PC-9 (cell line): Measurements from ENCODE around the gene ECI1. TPM values are rescaled to one million over a fixed set of nuclear protein-coding genes. Genes with fewer than 3 reads are reported as not detected.

ENCODE experiments used
- BruUV-seq: library from RNA; stranded (reverse); fragments of 400-500 nt; replicated peaks from 2 replicates; lab custom pipeline; 2021; lab: Mats Ljungman, UMichigan
- CTCF ChIA-PET: fragments of 300-600 bp; sonication (Branson Sonifier 250); formaldehyde crosslinking; loops from one replicate; lab custom pipeline; 2022; ENCODE audit warnings: antibody characterized with exemption; lab: Charles Lee
- POLR2A ChIA-PET: fragments of 300-600 bp; sonication (Branson Sonifier 250); formaldehyde crosslinking; loops from one replicate; lab custom pipeline; 2022; ENCODE audit warnings: antibody characterized with exemption; ENCODE audit not compliant: unreplicated experiment; lab: Charles Lee
- DNase-seq, 2 experiments: peaks; one replicate each; pipeline versions ENCODE4 v3.0.0 to v3.0.0-alpha.2; 2015 to 2022; ENCODE audit warnings: mixed read lengths in 1 of 2
- H2AFZ ChIP-seq: fragments of 200-600 bp; sonication (generic); 2 replicates; pipeline ENCODE4 v1.8.1; 2017; ENCODE audit warnings: antibody characterized with exemption
- H3F3A ChIP-seq: fragments of 200-600 bp; sonication (generic); 2 replicates; pipeline ENCODE4 v1.8.1; 2017; ENCODE audit warnings: antibody characterized with exemption, mild to moderate bottlenecking, low read depth; ENCODE audit not compliant: insufficient read depth
- H3K27ac ChIP-seq: fragments of 200-600 bp; sonication (generic); 2 replicates; pipeline ENCODE4 v1.6.1; 2016; ENCODE audit warnings: mixed run types
- H3K27me3 ChIP-seq: fragments of 200-600 bp; sonication (generic); 2 replicates; pipeline ENCODE4 v1.6.1; 2016; ENCODE audit warnings: low read depth, mixed run types; ENCODE audit not compliant: insufficient read depth
- H3K36me3 ChIP-seq: fragments of 200-600 bp; sonication (generic); 2 replicates; pipeline ENCODE4 v1.6.1; 2016; ENCODE audit warnings: low read depth, mixed run types
- H3K4me1 ChIP-seq: fragments of 200-600 bp; sonication (generic); replicated peaks from 2 replicates; pipeline ENCODE4 v1.6.1; 2016; ENCODE audit warnings: mixed run types; ENCODE audit not compliant: insufficient read depth
- H3K4me2 ChIP-seq: fragments of 200-600 bp; sonication (generic); 2 replicates; pipeline ENCODE4 v1.6.1; 2017; ENCODE audit warnings: mixed run types
- H3K4me3 ChIP-seq: fragments of 200-600 bp; sonication (generic); 2 replicates; pipeline ENCODE4 v1.6.1; 2016; ENCODE audit warnings: mixed run types
- H3K79me2 ChIP-seq: fragments of 200-600 bp; sonication (generic); 2 replicates; pipeline ENCODE4 v1.6.1; 2017; ENCODE audit warnings: low read depth, mixed run types
- H3K9me2 ChIP-seq: fragments of 200-600 bp; sonication (generic); 2 replicates; pipeline ENCODE4 v1.8.1; 2017; ENCODE audit warnings: mild to moderate bottlenecking; ENCODE audit not compliant: insufficient read depth
- H3K9me3 ChIP-seq: fragments of 200-600 bp; sonication (generic); 2 replicates; pipeline ENCODE4 v1.8.1; 2016; ENCODE audit warnings: low read depth; ENCODE audit not compliant: insufficient read depth
- H4K20me1 ChIP-seq: fragments of 200-600 bp; sonication (generic); 2 replicates; pipeline ENCODE4 v1.8.1; 2017; ENCODE audit not compliant: insufficient read depth
- EZH2 ChIP-seq: fragments of 200-600 bp; sonication (generic); IDR thresholded peaks from 2 replicates; pipeline ENCODE4 v1.8.0; 2017; ENCODE audit warnings: antibody characterized with exemption, low read depth
- intact Hi-C: fragments of 100-400 bp; cut with micrococcal nuclease; formaldehyde crosslinking; loops from one replicate; pipeline ENCODE4 v1.10.0; 2022; ENCODE audit not compliant: unreplicated experiment
- total RNA-seq: library from RNA; stranded (reverse); gene quantifications from 2 replicates; pipeline ENCODE4 v1.2.3, GENCODE V29; 2021
- TF ChIP-seq, protein P1 (sequence below): fragments of 200-600 bp; sonication (generic); conservative IDR thresholded peaks from 2 replicates; pipeline ENCODE4 v1.6.1; 2017; ENCODE audit warnings: mixed run types, antibody characterized with exemption, mild to moderate bottlenecking, moderate library complexity

ECI1 gene
- total RNA-seq, 1 experiment from 2014 or later = 131 TPM

DNA sequence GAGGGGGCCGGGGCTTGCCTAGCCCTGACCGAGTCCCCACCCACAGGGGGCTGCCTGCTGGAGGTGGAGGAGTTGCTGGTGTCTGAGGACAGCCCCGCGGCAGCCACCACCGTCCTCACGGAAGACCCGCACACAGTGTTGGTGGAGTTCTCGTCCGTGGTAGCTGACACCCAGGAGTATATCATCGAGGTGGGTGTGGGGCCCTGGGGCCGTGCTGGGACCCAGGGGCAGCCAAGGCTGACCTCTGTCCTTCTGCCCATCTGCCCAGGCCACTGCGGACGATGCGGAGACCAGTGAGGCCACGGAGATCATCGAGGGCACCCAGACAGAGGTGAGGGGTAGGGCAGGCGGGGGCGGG is 16.6 kb downstream of the ECI1 start:
- Histone ChIP-seq H3K36me3 (no peaks in the 10 kb centered on the region), H3K27me3 (no peaks in the 10 kb centered on the region), H3K9me3 (no peaks in the 10 kb centered on the region), H4K20me1 (peaks cover 19% of the 10 kb centered on the region), H3K4me2 (no peak overlapping the region), H3K4me3 (no peak overlapping the region), H3K4me1 (no peaks in the 10 kb centered on the region), H2AFZ (no peak overlapping the region), H3K79me2 (no peaks in the 10 kb centered on the region), H3K27ac (no peak overlapping the region), H3F3A (peaks cover 17% of the 10 kb centered on the region; the same call in 1 of the 2 replicates), H3K9me2 (no peaks in the 10 kb centered on the region)
- TF ChIP-seq EZH2 = no peak
- TF ChIP-seq, protein P1, sequence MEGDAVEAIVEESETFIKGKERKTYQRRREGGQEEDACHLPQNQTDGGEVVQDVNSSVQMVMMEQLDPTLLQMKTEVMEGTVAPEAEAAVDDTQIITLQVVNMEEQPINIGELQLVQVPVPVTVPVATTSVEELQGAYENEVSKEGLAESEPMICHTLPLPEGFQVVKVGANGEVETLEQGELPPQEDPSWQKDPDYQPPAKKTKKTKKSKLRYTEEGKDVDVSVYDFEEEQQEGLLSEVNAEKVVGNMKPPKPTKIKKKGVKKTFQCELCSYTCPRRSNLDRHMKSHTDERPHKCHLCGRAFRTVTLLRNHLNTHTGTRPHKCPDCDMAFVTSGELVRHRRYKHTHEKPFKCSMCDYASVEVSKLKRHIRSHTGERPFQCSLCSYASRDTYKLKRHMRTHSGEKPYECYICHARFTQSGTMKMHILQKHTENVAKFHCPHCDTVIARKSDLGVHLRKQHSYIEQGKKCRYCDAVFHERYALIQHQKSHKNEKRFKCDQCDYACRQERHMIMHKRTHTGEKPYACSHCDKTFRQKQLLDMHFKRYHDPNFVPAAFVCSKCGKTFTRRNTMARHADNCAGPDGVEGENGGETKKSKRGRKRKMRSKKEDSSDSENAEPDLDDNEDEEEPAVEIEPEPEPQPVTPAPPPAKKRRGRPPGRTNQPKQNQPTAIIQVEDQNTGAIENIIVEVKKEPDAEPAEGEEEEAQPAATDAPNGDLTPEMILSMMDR = no peak
- DNase-seq = no peak
- ChIA-PET POLR2A (no interaction called here), CTCF (no interaction called here)
- no TSS peak for BruUV-seq
- intact Hi-C loops = no loop called here

DNA sequence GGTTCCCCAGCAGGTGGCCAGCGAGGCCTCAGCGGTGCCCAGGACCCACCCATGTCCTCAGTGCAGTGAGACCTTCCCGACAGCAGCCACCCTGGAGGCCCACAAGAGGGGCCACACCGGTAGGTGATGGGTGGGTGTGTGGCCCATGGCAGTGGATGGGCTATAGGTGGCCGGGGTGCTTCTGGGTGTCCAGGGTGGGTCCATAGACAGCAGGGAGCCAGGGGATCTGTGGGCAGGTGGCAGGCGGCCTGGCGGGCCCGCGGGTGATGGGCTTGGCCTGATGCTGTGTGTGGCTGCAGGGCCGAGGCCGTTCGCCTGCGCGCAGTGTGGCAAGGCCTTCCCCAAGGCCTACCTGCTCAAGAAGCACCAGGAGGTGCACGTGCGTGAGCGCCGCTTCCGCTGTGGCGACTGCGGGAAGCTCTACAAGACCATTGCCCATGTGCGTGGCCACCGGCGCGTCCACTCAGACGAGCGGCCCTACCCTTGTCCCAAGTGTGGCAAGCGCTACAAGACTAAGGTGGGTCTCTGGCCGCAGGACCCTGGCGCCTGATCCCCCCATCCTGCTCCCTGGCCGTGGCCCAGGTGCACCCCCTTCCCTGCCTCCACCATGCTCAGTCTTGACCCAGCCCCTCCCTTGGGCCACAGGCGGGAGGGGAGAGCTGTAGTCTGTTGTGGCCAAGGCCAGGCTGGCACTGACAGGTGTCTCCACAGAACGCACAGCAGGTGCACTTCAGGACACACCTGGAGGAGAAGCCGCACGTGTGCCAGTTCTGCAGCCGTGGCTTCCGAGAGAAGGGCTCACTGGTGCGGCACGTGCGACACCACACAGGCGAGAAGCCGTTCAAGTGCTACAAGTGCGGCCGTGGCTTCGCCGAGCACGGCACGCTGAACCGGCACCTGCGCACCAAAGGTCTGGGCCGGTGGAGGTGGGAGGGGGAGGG is 17.2 kb downstream of the ECI1 start:
- peaks cover 16% of the 10 kb centered on the region for H4K20me1 ChIP-seq
- no TSS peak for BruUV-seq
- H3K36me3 ChIP-seq = no peaks in the 10 kb centered on the region
- no peak overlapping the region for H3K4me3 ChIP-seq
- intact Hi-C loops = no loop called here
- no peak overlapping the region for H2AFZ ChIP-seq
- H3K27ac ChIP-seq = no peak overlapping the region
- no peak for DNase-seq
- no peaks in the 10 kb centered on the region for H3K27me3 ChIP-seq
- H3K9me3 ChIP-seq = no peaks in the 10 kb centered on the region
- no peaks in the 10 kb centered on the region for H3K9me2 ChIP-seq
- POLR2A ChIA-PET = no interaction called here
- TF ChIP-seq, protein P1 = no peak
- TF ChIP-seq EZH2 = no peak
- no peaks in the 10 kb centered on the region for H3K79me2 ChIP-seq
- CTCF ChIA-PET = no interaction called here
- peaks cover 11% of the 10 kb centered on the region; the same call in 1 of the 2 replicates for H3F3A ChIP-seq
- no peak overlapping the region for H3K4me2 ChIP-seq
- no peaks in the 10 kb centered on the region for H3K4me1 ChIP-seq

DNA sequence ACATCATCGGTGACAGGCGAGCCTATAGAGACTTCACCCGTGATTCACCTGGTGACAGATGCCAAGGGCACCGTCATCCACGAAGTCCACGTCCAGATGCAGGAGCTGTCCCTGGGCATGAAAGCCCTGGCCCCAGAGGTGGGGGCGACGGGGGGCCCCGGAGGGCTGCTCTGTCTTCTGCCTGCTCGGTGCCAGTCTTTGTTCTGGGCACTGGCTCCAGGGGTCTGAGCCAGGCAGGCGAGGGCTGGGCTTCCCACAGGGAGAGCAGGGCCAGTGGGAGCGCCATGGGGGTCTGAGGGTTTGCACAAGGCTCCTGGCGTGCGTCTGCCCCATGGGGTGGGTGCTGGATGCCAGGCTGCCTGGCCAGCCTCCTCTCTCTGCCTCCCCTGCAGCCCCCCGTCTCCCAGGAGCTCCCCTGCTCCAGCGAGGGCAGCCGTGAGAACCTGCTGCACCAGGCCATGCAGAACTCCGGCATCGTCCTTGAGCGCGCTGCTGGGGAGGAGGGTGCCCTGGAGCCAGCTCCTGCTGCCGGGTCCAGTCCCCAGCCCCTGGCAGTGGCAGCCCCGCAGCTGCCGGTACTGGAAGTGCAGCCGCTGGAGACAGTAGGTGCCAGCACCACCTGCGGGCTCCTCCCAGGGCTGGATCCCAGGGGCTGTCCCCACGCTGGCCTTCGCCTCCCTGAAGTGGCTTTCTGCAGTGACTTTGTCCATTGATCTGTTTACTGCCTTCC is 18.2 kb downstream of the ECI1 start:
- Histone ChIP-seq H3F3A (0 out of 2 replicates have a peak, but pooled peaks cover 7% of the 10 kb centered on the region), H3K4me2 (no peak overlapping the region), H3K9me2 (no peaks in the 10 kb centered on the region), H3K79me2 (peaks cover 5% of the 10 kb centered on the region; the same call in 1 of the 2 replicates), H3K27ac (no peak overlapping the region), H4K20me1 (peaks cover 21% of the 10 kb centered on the region), H3K4me1 (no peaks in the 10 kb centered on the region), H3K9me3 (no peaks in the 10 kb centered on the region), H3K4me3 (no peak overlapping the region), H3K36me3 (no peaks in the 10 kb centered on the region), H3K27me3 (no peaks in the 10 kb centered on the region), H2AFZ (no peak overlapping the region)
- BruUV-seq = no TSS peak
- no peak for DNase-seq
- intact Hi-C loops = no loop called here
- ChIA-PET POLR2A (interaction anchor here (0.7 kb wide), 1 partner anchor 26 kb away, joined by 6 read pairs; no protein-coding TSS in a partner anchor), CTCF (interaction anchor here (0.5 kb wide), 1 partner anchor 48 kb away, joined by 3 read pairs; no protein-coding TSS in a partner anchor)
- TF ChIP-seq EZH2 = no peak
- TF ChIP-seq, protein P1 = no peak
